ENCODE measurements around the gene LIM2. TPM values are rescaled to one million over a fixed set of nuclear protein-coding genes. Genes with fewer than 3 reads are reported as not detected.

LIM2 gene
- polyA plus RNA-seq, 2 of the 4 experiments (the other 2 are of a cell fraction), result not detected

DNA sequence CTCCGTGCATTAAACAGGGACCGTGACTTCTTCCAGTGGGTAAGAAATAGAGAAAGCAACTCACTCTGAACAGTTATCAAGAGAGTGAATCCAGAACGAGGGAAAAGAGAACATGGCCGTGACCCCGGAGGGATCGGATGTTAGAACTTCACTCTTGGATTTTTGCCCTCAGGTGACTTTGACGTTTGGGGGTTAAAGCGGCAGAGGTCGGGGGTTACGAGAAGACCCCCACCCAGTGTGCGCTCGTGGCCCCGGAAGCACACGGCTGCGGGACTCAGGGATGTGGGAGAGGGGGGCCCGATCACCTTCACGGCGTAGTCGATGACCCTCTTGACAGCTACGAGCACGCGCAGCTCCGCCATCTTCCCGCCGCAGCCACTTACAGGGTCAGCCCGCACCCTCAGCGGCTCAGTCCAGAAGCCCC is 21.8 kb downstream of the LIM2 start, which contains the start of gene ETFB (continued):
- TF ChIP-seq TFCP2L1 (CRISPR knock-in tag; IDR thresholded peaks at IDR 0.05), result no peak

DNA sequence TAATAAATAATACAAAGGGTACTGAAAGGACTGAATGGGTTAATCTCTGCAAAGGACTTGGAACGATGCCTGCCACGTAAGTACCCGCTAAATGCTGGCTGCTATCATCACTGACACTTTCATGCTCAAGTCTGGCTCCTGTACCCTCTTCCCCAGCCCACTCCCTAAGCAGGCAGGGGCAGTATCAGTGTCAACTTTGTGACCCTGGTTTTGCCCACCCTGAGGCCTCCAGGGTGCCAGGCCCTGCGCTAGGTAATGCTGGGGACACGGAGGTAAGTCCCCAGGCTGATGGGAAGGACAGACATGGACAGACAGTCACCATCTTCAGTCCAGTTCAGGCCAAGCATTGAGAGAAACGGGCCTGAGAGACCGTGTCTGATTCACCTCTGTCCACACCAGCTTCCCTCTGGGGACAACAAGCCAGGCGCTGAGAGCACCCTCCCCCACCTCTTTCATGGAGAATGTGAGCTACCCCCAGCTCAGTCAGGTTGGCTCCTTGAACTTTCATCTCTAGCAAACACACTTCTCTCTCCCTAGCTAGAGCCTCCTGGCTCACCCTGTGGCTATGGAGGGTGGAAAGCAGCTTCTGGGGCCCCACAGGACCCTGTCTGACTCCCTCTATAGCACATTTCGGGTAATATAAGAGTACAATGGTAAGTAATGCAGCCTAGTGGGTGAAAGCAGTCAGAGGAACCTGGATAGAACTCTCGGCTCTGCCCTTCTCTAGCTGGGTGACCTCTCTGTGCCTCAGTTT is 22.4 kb downstream of the LIM2 start:
- H3K27ac ChIP-seq, result peak overlapping the region; percentile 87 to 96
- H3K4me1 ChIP-seq, result peaks cover 53% of the 10 kb centered on the region
- ATAC-seq, result peak; percentile 2 to 6; a peak in 4 of 6 replicates
- DNase-seq (ENCODE audit: low read depth in 1 of 2, low spot score in 1 of 2), result peak in 1 of 2 experiments; percentile 63
- H3K4me2 ChIP-seq, result peak overlapping the region; percentile 90
- WGBS (ENCODE audit: missing lambda C conversion rate), result 6% methylated on average over 10 of the region's 10 CpGs
- POLR2A ChIA-PET, result interaction anchor here (0.6 to 4.8 kb wide), 3 partner anchors 23 to 29 kb away, joined by 3 to 52 read pairs (median 7); partner anchors contain the start of gene VSIG10L
- H3K9me3 ChIP-seq, result no peaks in the 10 kb centered on the region
- CTCF ChIA-PET, result interaction anchor here (1.0 to 5.6 kb wide), 7 partner anchors 9 to 42 kb away, joined by 3 to 46 read pairs (median 3); partner anchors contain the start of gene VSIG10L
- no peak for FAIRE-seq
- TF ChIP-seq, protein P1, sequence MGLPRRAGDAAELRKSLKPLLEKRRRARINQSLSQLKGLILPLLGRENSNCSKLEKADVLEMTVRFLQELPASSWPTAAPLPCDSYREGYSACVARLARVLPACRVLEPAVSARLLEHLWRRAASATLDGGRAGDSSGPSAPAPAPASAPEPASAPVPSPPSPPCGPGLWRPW (IDR thresholded peaks at IDR 0.05), result no peak
- TF ChIP-seq NFE2L2 (conservative IDR thresholded peaks at IDR 0.05; ENCODE audit: low read length) (no peak), RAD21 (conservative IDR thresholded peaks at IDR 0.05 in 1 of 2, IDR thresholded peaks at IDR 0.05 in 1 of 2) (0 out of 5 replicates have a peak, but pooled peaks of 1 of the 2 experiments have one; percentile 9), CHD2 (IDR thresholded peaks at IDR 0.05; ENCODE audit: low read length, partially characterized antibody) (no peak), POLR2A (IDR thresholded peaks at IDR 0.05; ENCODE audit: low read length) (0 out of 2 replicates have a peak, but pooled peaks have one; percentile 23), ZNF302 (CRISPR knock-in tag; IDR thresholded peaks at IDR 0.05) (no peak), ZC3H11A (IDR thresholded peaks at IDR 0.05) (no peak), HEYL (CRISPR knock-in tag; IDR thresholded peaks at IDR 0.05) (no peak), FOXS1 (CRISPR knock-in tag; IDR thresholded peaks at IDR 0.05) (no peak), FOSL2 (IDR thresholded peaks at IDR 0.05) (no peak), FOSL2 (CRISPR knock-in tag; IDR thresholded peaks at IDR 0.05) (no peak), CEBPB (IDR thresholded peaks at IDR 0.05) (no peak)
- TF ChIP-seq, protein P2, sequence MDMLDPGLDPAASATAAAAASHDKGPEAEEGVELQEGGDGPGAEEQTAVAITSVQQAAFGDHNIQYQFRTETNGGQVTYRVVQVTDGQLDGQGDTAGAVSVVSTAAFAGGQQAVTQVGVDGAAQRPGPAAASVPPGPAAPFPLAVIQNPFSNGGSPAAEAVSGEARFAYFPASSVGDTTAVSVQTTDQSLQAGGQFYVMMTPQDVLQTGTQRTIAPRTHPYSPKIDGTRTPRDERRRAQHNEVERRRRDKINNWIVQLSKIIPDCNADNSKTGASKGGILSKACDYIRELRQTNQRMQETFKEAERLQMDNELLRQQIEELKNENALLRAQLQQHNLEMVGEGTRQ (IDR thresholded peaks at IDR 0.05), result no peak
- TF ChIP-seq, protein P3, sequence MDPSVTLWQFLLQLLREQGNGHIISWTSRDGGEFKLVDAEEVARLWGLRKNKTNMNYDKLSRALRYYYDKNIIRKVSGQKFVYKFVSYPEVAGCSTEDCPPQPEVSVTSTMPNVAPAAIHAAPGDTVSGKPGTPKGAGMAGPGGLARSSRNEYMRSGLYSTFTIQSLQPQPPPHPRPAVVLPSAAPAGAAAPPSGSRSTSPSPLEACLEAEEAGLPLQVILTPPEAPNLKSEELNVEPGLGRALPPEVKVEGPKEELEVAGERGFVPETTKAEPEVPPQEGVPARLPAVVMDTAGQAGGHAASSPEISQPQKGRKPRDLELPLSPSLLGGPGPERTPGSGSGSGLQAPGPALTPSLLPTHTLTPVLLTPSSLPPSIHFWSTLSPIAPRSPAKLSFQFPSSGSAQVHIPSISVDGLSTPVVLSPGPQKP (IDR thresholded peaks at IDR 0.05; ENCODE audit: low read depth, low read length), result no peak
- TF ChIP-seq, protein P4, sequence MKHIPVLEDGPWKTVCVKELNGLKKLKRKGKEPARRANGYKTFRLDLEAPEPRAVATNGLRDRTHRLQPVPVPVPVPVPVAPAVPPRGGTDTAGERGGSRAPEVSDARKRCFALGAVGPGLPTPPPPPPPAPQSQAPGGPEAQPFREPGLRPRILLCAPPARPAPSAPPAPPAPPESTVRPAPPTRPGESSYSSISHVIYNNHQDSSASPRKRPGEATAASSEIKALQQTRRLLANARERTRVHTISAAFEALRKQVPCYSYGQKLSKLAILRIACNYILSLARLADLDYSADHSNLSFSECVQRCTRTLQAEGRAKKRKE (CRISPR knock-in tag; IDR thresholded peaks at IDR 0.05; ENCODE audit: low read depth), result no peak
- H3K4me3 ChIP-seq, result peak overlapping the region; percentile 61

DNA sequence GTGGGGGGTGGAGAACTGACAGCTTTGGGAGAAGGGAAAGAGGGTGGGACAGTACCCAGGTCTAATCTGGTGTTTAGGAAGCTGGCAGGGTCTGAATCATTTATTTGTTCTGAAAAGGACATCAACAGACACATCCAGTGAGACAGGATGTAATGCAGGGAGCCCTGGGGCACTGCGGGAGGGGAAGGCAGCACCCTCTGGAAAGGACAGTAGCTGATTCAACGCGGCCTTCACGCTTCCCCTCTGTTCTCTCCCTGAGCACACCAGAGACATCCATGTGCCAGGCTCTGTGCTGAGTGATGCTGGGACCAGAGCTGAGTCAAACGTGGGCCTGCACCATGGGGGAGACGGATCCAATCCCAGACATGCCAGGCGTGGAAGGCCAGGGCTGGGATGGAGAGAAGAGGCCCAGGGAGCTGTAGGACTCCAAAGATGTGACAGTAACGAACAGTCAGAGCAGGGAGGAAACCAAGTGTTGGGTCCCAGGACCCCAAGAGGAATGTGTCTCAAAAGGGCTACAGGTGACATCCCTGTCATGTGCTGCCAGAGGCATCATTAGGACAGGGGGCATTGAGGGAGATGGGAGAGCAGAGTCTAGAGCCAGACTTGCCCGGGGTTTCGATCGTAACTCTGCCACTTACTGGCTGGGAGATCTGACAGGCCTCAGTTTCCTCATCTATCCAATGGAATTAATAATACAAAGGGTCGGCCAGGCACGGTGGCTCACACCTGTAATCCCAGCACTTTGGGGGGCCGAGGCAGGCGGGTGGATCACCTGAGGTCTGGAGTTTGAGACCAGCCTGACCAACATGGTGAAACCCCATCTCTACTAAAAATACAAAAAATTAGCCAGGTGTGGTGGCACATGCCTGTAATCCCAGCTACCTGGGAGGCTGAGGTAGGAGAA is 23.3 kb downstream of the LIM2 start:
- CTCF ChIA-PET, result interaction anchor here (0.6 to 5.6 kb wide), 7 partner anchors 8 to 33 kb away, joined by 3 to 46 read pairs (median 4); partner anchors contain the start of gene VSIG10L
- Histone ChIP-seq H3K27ac (peak overlapping the region; percentile 87 to 96), H3K4me3 (no peak overlapping the region), H3K9me3 (no peaks in the 10 kb centered on the region), H3K4me1 (peaks cover 62% of the 10 kb centered on the region), H3K4me2 (peak overlapping the region; percentile 90)
- FAIRE-seq, result no peak
- ATAC-seq, result no peak
- TF ChIP-seq FOSL2 (IDR thresholded peaks at IDR 0.05) (no peak), FOSL2 (CRISPR knock-in tag; IDR thresholded peaks at IDR 0.05) (peak; percentile 40; the same call in 1 of the 2 replicates), JUNB (IDR thresholded peaks at IDR 0.05) (0 out of 2 replicates have a peak, but pooled peaks have one; percentile 13), FOSB (CRISPR knock-in tag; IDR thresholded peaks at IDR 0.05) (no peak)
- TF ChIP-seq, protein P5, sequence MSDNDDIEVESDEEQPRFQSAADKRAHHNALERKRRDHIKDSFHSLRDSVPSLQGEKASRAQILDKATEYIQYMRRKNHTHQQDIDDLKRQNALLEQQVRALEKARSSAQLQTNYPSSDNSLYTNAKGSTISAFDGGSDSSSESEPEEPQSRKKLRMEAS (IDR thresholded peaks at IDR 0.05), result peak; percentile 57
- POLR2A ChIA-PET, result interaction anchor here (4.8 kb wide), 1 partner anchor 25 kb away, joined by 52 read pairs; no protein-coding TSS in a partner anchor
- 43% methylated on average over 15 of the region's 15 CpGs for WGBS (ENCODE audit: missing lambda C conversion rate)
- peak; percentile 50 to 70 for DNase-seq (ENCODE audit: low read depth in 1 of 2, low spot score in 1 of 2)

Measured in A549 (cell line).